ENCODE results near the gene APOL6.
"Not testable (repeated sequence)": the region's sequence is repeated elsewhere in the genome, so short reads cannot be mapped to it uniquely, and the experiment has no call there.

The APOL6 gene

GRCh38 chr22:35620624-35621251, 27.5 kb upstream of the APOL6 start:
- Histone ChIP-seq H3K4me2 (ENCODE audit: low read depth, low read length) (no peak overlapping the region), H3K79me2 (ENCODE audit: low read length) (no peaks in the 10 kb centered on the region), H3K4me3 (ENCODE audit: low read length) (no peak overlapping the region), H3K9ac (ENCODE audit: low read length) (no peak overlapping the region), H3K36me3 (replicated peaks; ENCODE audit: insufficient read depth, low read length) (no peaks in the 10 kb centered on the region), H3K9me3 (replicated peaks; ENCODE audit: insufficient read depth, low read length) (no peaks in the 10 kb centered on the region), H3K27ac (ENCODE audit: low read length) (no peak overlapping the region), H4K20me1 (ENCODE audit: insufficient read depth, low read length) (no peaks in the 10 kb centered on the region), H2AFZ (ENCODE audit: low read length) (no peak overlapping the region), H3F3A (ENCODE audit: insufficient read depth, low read length) (no peaks in the 10 kb centered on the region), H3K9me2 (replicated peaks; ENCODE audit: insufficient read depth, low read length) (no peaks in the 10 kb centered on the region), H3K27me3 (replicated peaks; ENCODE audit: insufficient read depth, low read length) (no peaks in the 10 kb centered on the region), H3K4me1 (ENCODE audit: low read length) (peaks cover 4% of the 10 kb centered on the region; the same call in 1 of the 2 replicates)
- no peak for TF ChIP-seq EZH2phosphoT487 (IDR thresholded peaks at IDR 0.05; ENCODE audit: low read length)
- TF ChIP-seq EZH2 (optimal IDR thresholded peaks at IDR 0.05; ENCODE audit: low read depth, low read length) = no peak
- no peak for TF ChIP-seq CTCF (IDR thresholded peaks at IDR 0.05; ENCODE audit: low read length)
- no peak for DNase-seq

GRCh38 chr22:35621451-35621850, 26.8 kb upstream of the APOL6 start:
- Histone ChIP-seq H2AFZ (ENCODE audit: low read length) (no peak overlapping the region), H3K36me3 (replicated peaks; ENCODE audit: insufficient read depth, low read length) (no peaks in the 10 kb centered on the region), H3K27ac (ENCODE audit: low read length) (no peak overlapping the region), H3K9ac (ENCODE audit: low read length) (no peak overlapping the region), H4K20me1 (ENCODE audit: insufficient read depth, low read length) (no peaks in the 10 kb centered on the region), H3K4me2 (ENCODE audit: low read depth, low read length) (no peak overlapping the region), H3K9me3 (replicated peaks; ENCODE audit: insufficient read depth, low read length) (no peaks in the 10 kb centered on the region), H3K27me3 (replicated peaks; ENCODE audit: insufficient read depth, low read length) (no peaks in the 10 kb centered on the region), H3K79me2 (ENCODE audit: low read length) (no peaks in the 10 kb centered on the region), H3K9me2 (replicated peaks; ENCODE audit: insufficient read depth, low read length) (no peaks in the 10 kb centered on the region), H3K4me1 (ENCODE audit: low read length) (peaks cover 4% of the 10 kb centered on the region; the same call in 1 of the 2 replicates), H3F3A (ENCODE audit: insufficient read depth, low read length) (0 out of 2 replicates have a peak, but pooled peaks cover 3% of the 10 kb centered on the region), H3K4me3 (ENCODE audit: low read length) (no peak overlapping the region)
- TF ChIP-seq CTCF (IDR thresholded peaks at IDR 0.05; ENCODE audit: low read length) (no peak), EZH2 (optimal IDR thresholded peaks at IDR 0.05; ENCODE audit: low read depth, low read length) (no peak), EZH2phosphoT487 (IDR thresholded peaks at IDR 0.05; ENCODE audit: low read length) (no peak)
- DNase-seq = no peak

GRCh38 chr22:35622191-35622913, 25.9 kb upstream of the APOL6 start:
- no peaks in the 10 kb centered on the region for H3K36me3 ChIP-seq (replicated peaks; ENCODE audit: insufficient read depth, low read length)
- no peak overlapping the region for H3K9ac ChIP-seq (ENCODE audit: low read length)
- H3K9me2 ChIP-seq (replicated peaks; ENCODE audit: insufficient read depth, low read length) = no peaks in the 10 kb centered on the region
- H3K27me3 ChIP-seq (replicated peaks; ENCODE audit: insufficient read depth, low read length) = no peaks in the 10 kb centered on the region
- DNase-seq = no peak
- TF ChIP-seq EZH2phosphoT487 (IDR thresholded peaks at IDR 0.05; ENCODE audit: low read length) (no peak), EZH2 (optimal IDR thresholded peaks at IDR 0.05; ENCODE audit: low read depth, low read length) (no peak), CTCF (IDR thresholded peaks at IDR 0.05; ENCODE audit: low read length) (no peak)
- H3K4me3 ChIP-seq (ENCODE audit: low read length) = no peak overlapping the region
- no peaks in the 10 kb centered on the region for H3K9me3 ChIP-seq (replicated peaks; ENCODE audit: insufficient read depth, low read length)
- H3K79me2 ChIP-seq (ENCODE audit: low read length) = no peaks in the 10 kb centered on the region
- H3K27ac ChIP-seq (ENCODE audit: low read length) = no peak overlapping the region
- peaks cover 4% of the 10 kb centered on the region; the same call in 1 of the 2 replicates for H3K4me1 ChIP-seq (ENCODE audit: low read length)
- H3F3A ChIP-seq (ENCODE audit: insufficient read depth, low read length) = peaks cover 5% of the 10 kb centered on the region; the same call in 1 of the 2 replicates
- no peaks in the 10 kb centered on the region for H4K20me1 ChIP-seq (ENCODE audit: insufficient read depth, low read length)
- no peak overlapping the region for H2AFZ ChIP-seq (ENCODE audit: low read length)
- no peak overlapping the region for H3K4me2 ChIP-seq (ENCODE audit: low read depth, low read length)

- H3K9me3 ChIP-seq (replicated peaks; ENCODE audit: insufficient read depth, low read length); H3K79me2 ChIP-seq (ENCODE audit: low read length); H2AFZ ChIP-seq (ENCODE audit: low read length); H3F3A ChIP-seq (ENCODE audit: insufficient read depth, low read length); H3K9me2 ChIP-seq (replicated peaks; ENCODE audit: insufficient read depth, low read length); H3K4me2 ChIP-seq (ENCODE audit: low read depth, low read length); DNase-seq; H3K27me3 ChIP-seq (replicated peaks; ENCODE audit: insufficient read depth, low read length); H3K27ac ChIP-seq (ENCODE audit: low read length); H3K36me3 ChIP-seq (replicated peaks; ENCODE audit: insufficient read depth, low read length); H3K4me3 ChIP-seq (ENCODE audit: low read length); H3K4me1 ChIP-seq (ENCODE audit: low read length); H3K9ac ChIP-seq (ENCODE audit: low read length); H4K20me1 ChIP-seq (ENCODE audit: insufficient read depth, low read length): not testable (repeated sequence)
Observed at GRCh38 chr22:35623885-35624284, 24.4 kb upstream of the APOL6 start.
